CD4-positive, alpha-beta T cell treated with Interleukin-15 for 4 hours (primary cell): ENCODE data around the gene POLR2L.

Experiments
- DNase-seq: peaks from one replicate; pipeline ENCODE4 v3.0.0-alpha.2; 2020; ENCODE audit warnings: low spot score

Gene POLR2L

GRCh38 chr11:868802-869201, 26.5 kb upstream of the POLR2L start:
- DNase-seq, result no peak

- DNase-seq, result no peak
Observed at GRCh38 chr11:868394-868793, 26.1 kb upstream of the POLR2L start.

GRCh38 chr11:867856-868358, 25.6 kb upstream of the POLR2L start:
- DNase-seq, result no peak

- DNase-seq, result no peak
Observed at GRCh38 chr11:866481-866880, 24.2 kb upstream of the POLR2L start.

GRCh38 chr11:865462-866430, 23.4 kb upstream of the POLR2L start:
- no peak for DNase-seq

- no peak for DNase-seq
Observed at GRCh38 chr11:864898-865297, 22.6 kb upstream of the POLR2L start.

GRCh38 chr11:863910-864827, 21.8 kb upstream of the POLR2L start:
- no peak for DNase-seq

GRCh38 chr11:863023-863909, 20.9 kb upstream of the POLR2L start:
- no peak for DNase-seq

GRCh38 chr11:862696-863022, 20.3 kb upstream of the POLR2L start:
- no peak for DNase-seq

- DNase-seq, result no peak
Observed at GRCh38 chr11:862081-862661, 19.8 kb upstream of the POLR2L start.

GRCh38 chr11:861105-861479, 18.8 kb upstream of the POLR2L start:
- DNase-seq, result no peak

- no peak for DNase-seq
Observed at GRCh38 chr11:860234-861104, 18.1 kb upstream of the POLR2L start.

- DNase-seq, result no peak
Observed at GRCh38 chr11:859394-860131, 17.2 kb upstream of the POLR2L start.

GRCh38 chr11:858762-859339, 16.5 kb upstream of the POLR2L start:
- no peak for DNase-seq

GRCh38 chr11:858053-858761, 15.9 kb upstream of the POLR2L start:
- DNase-seq, result no peak

- DNase-seq, result no peak
Observed at GRCh38 chr11:856397-856796, 14.1 kb upstream of the POLR2L start.

GRCh38 chr11:855796-856195, 13.5 kb upstream of the POLR2L start:
- no peak for DNase-seq

GRCh38 chr11:855330-855674, 13.0 kb upstream of the POLR2L start:
- no peak for DNase-seq
